ENCODE results near the gene PCDH9. TPM values are rescaled to one million over a fixed set of nuclear protein-coding genes. Genes with fewer than 3 reads are reported as not detected.

Gene PCDH9
- total RNA-seq, 4 donors from 2014 or later = 0.57 to 1.7 (median 0.97) TPM

DNA sequence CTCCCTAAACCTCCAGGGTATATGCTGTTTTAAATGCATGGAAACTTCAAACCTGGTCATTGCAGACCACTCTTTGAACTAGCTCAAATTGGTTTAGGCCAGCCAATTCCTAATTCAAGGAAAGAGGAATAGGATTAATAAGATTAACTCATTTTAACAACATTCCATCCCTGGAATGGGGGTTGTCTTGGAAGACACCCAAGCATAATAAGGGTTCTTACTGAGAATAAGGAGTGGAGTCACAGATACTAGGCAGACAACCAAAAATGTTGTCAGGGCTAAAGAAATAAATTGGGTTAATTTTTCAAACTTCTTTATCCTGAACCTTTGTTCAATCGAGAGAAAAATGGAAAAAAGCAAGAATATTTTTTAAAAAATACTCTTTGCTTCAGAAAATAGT lies 186.2 kb downstream of the PCDH9 start:
- H3K4me1 ChIP-seq = no peaks in the 10 kb centered on the region
- H3K36me3 ChIP-seq = no peaks in the 10 kb centered on the region
- H3K27me3 ChIP-seq = no peaks in the 10 kb centered on the region
- H3K27ac ChIP-seq = no peak overlapping the region
- no peaks in the 10 kb centered on the region for H3K9me3 ChIP-seq
- no peak overlapping the region for H3K4me3 ChIP-seq
- TF ChIP-seq POLR2A (IDR thresholded peaks at IDR 0.05) = no peak
- TF ChIP-seq, protein P1, sequence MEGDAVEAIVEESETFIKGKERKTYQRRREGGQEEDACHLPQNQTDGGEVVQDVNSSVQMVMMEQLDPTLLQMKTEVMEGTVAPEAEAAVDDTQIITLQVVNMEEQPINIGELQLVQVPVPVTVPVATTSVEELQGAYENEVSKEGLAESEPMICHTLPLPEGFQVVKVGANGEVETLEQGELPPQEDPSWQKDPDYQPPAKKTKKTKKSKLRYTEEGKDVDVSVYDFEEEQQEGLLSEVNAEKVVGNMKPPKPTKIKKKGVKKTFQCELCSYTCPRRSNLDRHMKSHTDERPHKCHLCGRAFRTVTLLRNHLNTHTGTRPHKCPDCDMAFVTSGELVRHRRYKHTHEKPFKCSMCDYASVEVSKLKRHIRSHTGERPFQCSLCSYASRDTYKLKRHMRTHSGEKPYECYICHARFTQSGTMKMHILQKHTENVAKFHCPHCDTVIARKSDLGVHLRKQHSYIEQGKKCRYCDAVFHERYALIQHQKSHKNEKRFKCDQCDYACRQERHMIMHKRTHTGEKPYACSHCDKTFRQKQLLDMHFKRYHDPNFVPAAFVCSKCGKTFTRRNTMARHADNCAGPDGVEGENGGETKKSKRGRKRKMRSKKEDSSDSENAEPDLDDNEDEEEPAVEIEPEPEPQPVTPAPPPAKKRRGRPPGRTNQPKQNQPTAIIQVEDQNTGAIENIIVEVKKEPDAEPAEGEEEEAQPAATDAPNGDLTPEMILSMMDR (IDR thresholded peaks at IDR 0.05) = no peak
- no peak for DNase-seq

DNA sequence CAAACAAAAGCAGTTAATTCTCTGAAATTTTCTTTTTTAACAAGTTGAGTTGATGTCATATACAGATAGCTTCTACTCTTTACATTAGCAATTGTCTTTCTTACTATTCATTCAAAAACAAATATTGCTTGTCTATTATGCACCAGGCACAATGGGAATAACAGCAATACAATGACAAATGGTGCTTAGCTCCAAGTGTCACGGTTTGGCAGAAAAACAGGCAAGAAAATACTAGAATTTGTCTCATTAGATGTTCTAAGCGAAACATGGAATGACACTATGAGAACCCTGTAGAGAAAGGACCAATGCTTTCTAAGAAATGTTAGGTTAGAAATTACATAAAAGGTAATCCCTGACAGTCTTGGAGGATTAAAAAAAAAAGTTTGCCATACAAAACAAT lies 187.6 kb downstream of the PCDH9 start:
- no peak overlapping the region for H3K27ac ChIP-seq
- TF ChIP-seq, protein P1 (IDR thresholded peaks at IDR 0.05) = no peak
- no peak for TF ChIP-seq POLR2A (IDR thresholded peaks at IDR 0.05)
- DNase-seq = no peak
- no peaks in the 10 kb centered on the region for H3K36me3 ChIP-seq
- no peak overlapping the region for H3K4me3 ChIP-seq
- H3K27me3 ChIP-seq = no peaks in the 10 kb centered on the region
- H3K4me1 ChIP-seq = no peaks in the 10 kb centered on the region
- no peaks in the 10 kb centered on the region for H3K9me3 ChIP-seq

GRCh38 chr13:67036699-67037457 lies 193.3 kb downstream of the PCDH9 start:
- no peak for DNase-seq
- Histone ChIP-seq H3K36me3 (no peaks in the 10 kb centered on the region), H3K27ac (no peak overlapping the region), H3K9me3 (no peaks in the 10 kb centered on the region), H3K4me3 (no peak overlapping the region), H3K27me3 (no peaks in the 10 kb centered on the region), H3K4me1 (no peaks in the 10 kb centered on the region)
- TF ChIP-seq POLR2A (IDR thresholded peaks at IDR 0.05) = no peak
- TF ChIP-seq, protein P1 (IDR thresholded peaks at IDR 0.05) = no peak

DNA sequence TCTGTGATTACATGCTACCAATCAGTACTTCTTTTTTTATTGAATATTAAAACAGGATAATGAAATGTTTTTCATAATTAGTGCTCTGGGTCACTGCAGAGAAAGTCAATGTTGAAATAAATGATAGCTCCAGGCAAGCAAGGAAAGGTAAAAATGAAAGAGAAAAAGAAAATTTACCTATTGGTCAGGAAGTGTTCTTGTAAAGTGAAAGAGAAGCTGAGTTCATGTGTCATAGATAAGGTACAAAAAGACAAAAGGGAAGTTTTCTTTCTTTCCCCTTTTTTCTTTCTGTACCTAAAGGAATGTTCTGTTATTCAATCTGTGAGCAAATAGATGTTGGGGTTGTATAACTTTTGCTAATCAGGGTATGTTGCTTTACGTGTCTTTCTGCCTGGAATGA lies 197.0 kb downstream of the PCDH9 start:
- no peaks in the 10 kb centered on the region for H3K27me3 ChIP-seq
- no peak for DNase-seq
- no peaks in the 10 kb centered on the region for H3K9me3 ChIP-seq
- no peak overlapping the region for H3K27ac ChIP-seq
- H3K4me1 ChIP-seq = no peaks in the 10 kb centered on the region
- no peak for TF ChIP-seq POLR2A (IDR thresholded peaks at IDR 0.05)
- TF ChIP-seq, protein P1 (IDR thresholded peaks at IDR 0.05) = no peak
- H3K4me3 ChIP-seq = no peak overlapping the region
- no peaks in the 10 kb centered on the region for H3K36me3 ChIP-seq

- H3K9me3 ChIP-seq = no peaks in the 10 kb centered on the region
- no peak overlapping the region for H3K4me3 ChIP-seq
- DNase-seq = no peak
- H3K27ac ChIP-seq = no peak overlapping the region
- no peaks in the 10 kb centered on the region for H3K27me3 ChIP-seq
- TF ChIP-seq POLR2A (IDR thresholded peaks at IDR 0.05) = no peak
- TF ChIP-seq, protein P1 (IDR thresholded peaks at IDR 0.05) = no peak
- no peaks in the 10 kb centered on the region for H3K36me3 ChIP-seq
- no peaks in the 10 kb centered on the region for H3K4me1 ChIP-seq
Measured at GRCh38 chr13:67023130-67023876, 206.8 kb downstream of the PCDH9 start.

Measured in Peyer's patch (tissue), 4 donors.